Mucosa of rectum (tissue), 2 donors: ENCODE measurements around the gene FLVCR2.
A peak's percentile ranks its signal among the peaks of the same experiment; 100 is the strongest.

Source experiments
- H3K27ac ChIP-seq, 2 donors: one replicate each; pipeline ENCODE4 v1.7.0; 2013; ENCODE audit warnings: inconsistent platforms in 2 of 2, low read depth in 2 of 2, low read length in 2 of 2
- H3K27me3 ChIP-seq, 2 donors: one replicate each; pipeline ENCODE4 v1.7.0; 2013; ENCODE audit warnings: low read length in 2 of 2; ENCODE audit not compliant: control insufficient read depth in 2 of 2, insufficient read depth in 2 of 2
- H3K36me3 ChIP-seq, 2 donors: one replicate each; pipeline ENCODE4 v1.7.0; 2013; ENCODE audit warnings: low read length in 2 of 2; ENCODE audit not compliant: control insufficient read depth in 2 of 2, insufficient read depth in 2 of 2
- H3K4me1 ChIP-seq, 2 donors: one replicate each; pipeline ENCODE4 v1.7.0; 2013; ENCODE audit warnings: low read length in 2 of 2, mild to moderate bottlenecking in 1 of 2; ENCODE audit not compliant: control insufficient read depth in 2 of 2, insufficient read depth in 2 of 2
- H3K4me3 ChIP-seq, 2 donors: one replicate each; pipeline ENCODE4 v1.7.0; 2013; ENCODE audit warnings: low read length in 2 of 2
- H3K9ac ChIP-seq, 2 donors: one replicate each; pipeline ENCODE4 v1.7.0; 2013; ENCODE audit warnings: low read length in 2 of 2, low read depth in 1 of 2, mild to moderate bottlenecking in 1 of 2
- H3K9me3 ChIP-seq, 2 donors: one replicate each; pipeline ENCODE4 v1.7.0; 2013; ENCODE audit warnings: low read length in 2 of 2; ENCODE audit not compliant: control insufficient read depth in 2 of 2
- donor health status: healthy.
- donor health status: Normal muscosa, but diverticular disease.

FLVCR2 gene

DNA sequence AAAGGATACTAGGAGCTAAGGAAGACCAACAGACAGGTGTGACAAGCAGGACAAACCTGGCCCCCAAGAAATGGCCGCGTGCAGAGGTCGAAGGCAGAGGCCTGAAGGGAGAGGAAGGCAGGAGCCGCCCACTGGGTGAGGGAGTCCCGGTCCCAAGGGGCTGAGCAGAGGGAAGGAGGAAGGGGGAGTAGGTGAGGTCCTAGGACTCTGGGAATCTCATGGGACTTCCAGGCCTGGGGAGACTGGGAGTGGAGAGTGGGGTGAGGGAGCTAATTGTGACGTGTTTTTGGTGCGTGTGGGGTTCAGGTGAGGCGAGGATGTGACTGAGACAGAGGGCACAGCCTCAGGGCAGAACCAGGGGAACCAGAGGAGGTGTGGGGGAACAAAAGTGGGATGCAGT, 11.7 kb upstream of the FLVCR2 start:
- H3K27ac ChIP-seq: no peak overlapping the region
- no peak overlapping the region for H3K9ac ChIP-seq
- no peak overlapping the region for H3K4me3 ChIP-seq

GRCh38 chr14:75568140-75568539, 10.3 kb upstream of the FLVCR2 start:
- Histone ChIP-seq H3K36me3 (no peaks in the 10 kb centered on the region), H3K9me3 (no peaks in the 10 kb centered on the region), H3K4me1 (no peaks in the 10 kb centered on the region), H3K4me3 (no peak overlapping the region), H3K9ac (no peak overlapping the region), H3K27me3 (peaks cover 2 to 3% of the 10 kb centered on the region in 2 donors), H3K27ac (no peak overlapping the region)

More for the DNA sequence above, 11.7 kb upstream of the FLVCR2 start:
- Histone ChIP-seq H3K4me1 (no peaks in the 10 kb centered on the region), H3K27me3 (peaks cover 2 to 3% of the 10 kb centered on the region in 2 donors), H3K9me3 (no peaks in the 10 kb centered on the region), H3K36me3 (no peaks in the 10 kb centered on the region)

DNA sequence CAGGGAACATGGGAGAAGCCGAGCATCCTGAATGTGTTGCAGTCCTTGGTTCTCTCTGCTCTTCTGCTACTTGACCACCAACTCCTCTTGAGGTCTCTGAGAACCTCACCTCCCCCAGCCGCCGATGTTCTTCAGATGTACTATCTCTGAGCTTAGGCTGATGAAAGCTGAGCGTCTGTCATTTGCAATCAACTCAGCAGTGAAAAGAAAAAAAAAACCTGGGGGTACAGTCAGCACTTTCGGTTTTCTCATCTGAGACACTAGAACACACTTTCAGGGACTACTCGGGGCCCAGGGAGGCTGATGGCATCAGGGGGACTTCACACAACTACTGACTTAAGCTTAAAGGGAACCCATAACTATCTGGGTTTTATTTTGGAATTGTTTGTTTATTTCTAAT, 9.6 kb upstream of the FLVCR2 start:
- H3K36me3 ChIP-seq: no peaks in the 10 kb centered on the region
- H3K4me1 ChIP-seq: no peaks in the 10 kb centered on the region
- no peaks in the 10 kb centered on the region for H3K9me3 ChIP-seq
- H3K9ac ChIP-seq: no peak overlapping the region
- no peak overlapping the region for H3K4me3 ChIP-seq
- H3K27me3 ChIP-seq: peaks cover 2 to 3% of the 10 kb centered on the region in 2 donors
- no peak overlapping the region for H3K27ac ChIP-seq

GRCh38 chr14:75570797-75571196, 7.6 kb upstream of the FLVCR2 start:
- Histone ChIP-seq H3K27ac (no peak overlapping the region), H3K4me1 (no peaks in the 10 kb centered on the region), H3K4me3 (no peak overlapping the region), H3K27me3 (peaks cover 2 to 3% of the 10 kb centered on the region in 2 donors), H3K9me3 (no peaks in the 10 kb centered on the region), H3K9ac (no peak overlapping the region), H3K36me3 (no peaks in the 10 kb centered on the region)

GRCh38 chr14:75572104-75572503, 6.3 kb upstream of the FLVCR2 start:
- Histone ChIP-seq H3K9ac (no peak overlapping the region), H3K9me3 (no peaks in the 10 kb centered on the region), H3K36me3 (no peaks in the 10 kb centered on the region), H3K27ac (no peak overlapping the region), H3K4me1 (no peaks in the 10 kb centered on the region), H3K4me3 (no peak overlapping the region), H3K27me3 (peaks cover 2 to 3% of the 10 kb centered on the region in 2 donors)

GRCh38 chr14:75577090-75577489, 1.3 kb upstream of the FLVCR2 start:
- Histone ChIP-seq H3K9ac (no peak overlapping the region), H3K9me3 (no peaks in the 10 kb centered on the region), H3K27ac (no peak overlapping the region), H3K4me3 (no peak overlapping the region), H3K36me3 (no peaks in the 10 kb centered on the region), H3K4me1 (peaks cover 17 to 24% of the 10 kb centered on the region in 2 donors), H3K27me3 (no peaks in the 10 kb centered on the region)

DNA sequence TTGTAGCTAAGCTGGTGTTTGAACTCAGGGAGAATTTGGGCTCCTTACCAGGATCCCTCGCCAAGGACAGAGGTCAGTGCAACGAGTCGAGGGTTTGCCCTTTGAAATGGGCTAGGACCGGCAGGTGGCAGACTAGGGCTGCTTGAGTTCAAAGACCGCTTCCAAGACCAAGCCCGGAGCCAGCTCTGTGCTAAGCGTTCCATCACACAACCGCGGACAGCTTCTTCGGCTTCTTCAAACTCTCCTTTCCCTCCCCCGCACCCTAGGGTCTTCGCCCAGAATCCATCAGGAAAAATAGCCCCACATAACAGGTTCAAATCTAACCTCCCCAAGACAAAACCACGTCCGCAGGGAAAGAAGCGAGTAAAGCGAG, 705 bp upstream of the FLVCR2 start:
- Histone ChIP-seq H3K27ac (peak overlapping the region; percentile 52 to 83), H3K4me1 (peaks cover 17 to 24% of the 10 kb centered on the region in 2 donors), H3K9me3 (no peaks in the 10 kb centered on the region), H3K9ac (peak overlapping the region; percentile 34 to 70), H3K4me3 (peak overlapping the region; percentile 80 to 81), H3K36me3 (no peaks in the 10 kb centered on the region), H3K27me3 (no peaks in the 10 kb centered on the region)

GRCh38 chr14:75578786-75579337, 442 bp downstream of the FLVCR2 start:
- H3K4me1 ChIP-seq: peaks cover 17 to 24% of the 10 kb centered on the region in 2 donors
- no peaks in the 10 kb centered on the region for H3K36me3 ChIP-seq
- no peaks in the 10 kb centered on the region for H3K9me3 ChIP-seq
- no peaks in the 10 kb centered on the region for H3K27me3 ChIP-seq
- peak overlapping the region; percentile 83 to 86 for H3K27ac ChIP-seq
- peak overlapping the region; percentile 81 to 83 for H3K4me3 ChIP-seq
- peak overlapping the region; percentile 76 to 83 for H3K9ac ChIP-seq

DNA sequence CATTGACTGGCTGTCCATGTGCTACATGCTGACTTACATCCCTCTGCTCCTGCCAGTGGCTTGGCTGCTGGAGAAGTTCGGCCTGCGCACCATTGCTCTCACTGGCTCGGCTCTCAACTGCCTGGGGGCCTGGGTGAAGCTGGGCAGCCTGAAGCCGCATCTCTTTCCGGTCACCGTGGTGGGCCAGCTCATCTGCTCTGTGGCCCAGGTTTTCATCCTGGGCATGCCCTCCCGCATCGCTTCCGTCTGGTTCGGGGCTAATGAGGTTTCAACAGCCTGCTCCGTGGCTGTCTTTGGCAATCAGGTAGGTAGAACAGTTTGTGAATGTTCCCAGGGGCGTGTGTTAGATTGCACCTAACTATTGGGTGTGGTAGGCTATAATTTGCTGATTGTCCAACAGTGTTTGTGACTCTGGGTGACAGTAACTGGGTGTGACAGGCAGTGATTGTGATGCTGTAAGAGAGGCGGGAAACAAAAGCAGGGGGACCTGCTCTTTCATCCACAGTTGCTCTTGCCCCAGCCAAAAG, 981 bp downstream of the FLVCR2 start:
- Histone ChIP-seq H3K27ac (peak overlapping the region; percentile 83 to 86), H3K4me1 (peaks cover 17 to 24% of the 10 kb centered on the region in 2 donors), H3K36me3 (no peaks in the 10 kb centered on the region), H3K27me3 (no peaks in the 10 kb centered on the region), H3K9me3 (no peaks in the 10 kb centered on the region), H3K4me3 (peak overlapping the region; percentile 81 to 83), H3K9ac (peak overlapping the region; percentile 76 to 83)

DNA sequence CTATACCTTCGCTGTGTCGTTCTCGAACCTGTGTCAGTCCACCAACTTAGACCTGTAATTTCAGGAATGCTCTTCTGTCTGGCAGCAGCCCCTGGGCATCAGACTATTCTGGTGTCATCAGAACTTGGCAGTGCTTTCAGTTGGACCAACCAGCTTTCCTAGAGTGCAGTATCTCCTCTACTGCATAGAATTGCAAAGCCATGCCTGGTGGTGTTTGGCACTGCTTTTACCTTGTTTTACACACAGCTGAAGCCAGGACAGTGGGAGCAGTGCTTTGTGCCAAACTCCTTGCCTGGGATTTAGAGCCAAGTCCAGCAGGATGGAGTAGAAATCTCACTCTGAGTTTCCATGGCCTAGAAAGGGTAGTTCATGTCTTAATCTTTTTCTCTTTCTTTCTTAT, 1.5 kb downstream of the FLVCR2 start:
- no peaks in the 10 kb centered on the region for H3K27me3 ChIP-seq
- peak overlapping the region in 1 of 2 donors; percentile 86 for H3K27ac ChIP-seq
- peaks cover 17 to 24% of the 10 kb centered on the region in 2 donors for H3K4me1 ChIP-seq
- no peaks in the 10 kb centered on the region for H3K9me3 ChIP-seq
- peak overlapping the region in 1 of 2 donors; percentile 34 for H3K9ac ChIP-seq
- H3K4me3 ChIP-seq: peak overlapping the region; percentile 81 to 83
- no peaks in the 10 kb centered on the region for H3K36me3 ChIP-seq
